ENCODE measurements around the gene PCDHA7. TPM values are rescaled to one million over a fixed set of nuclear protein-coding genes. Genes with fewer than 3 reads are reported as not detected.

The PCDHA7 gene
- total RNA-seq, 1 experiment from 2014 or later: 0.48 TPM

GRCh38 chr5:140827704-140828361, 6.2 kb upstream of the PCDHA7 start, which contains the start of gene PCDHA6:
PCDHA6 (plus strand) TSS chr5:140827960; CDS start chr5:140828092, 132 bp downstream.
- H2BK120ac ChIP-seq (ENCODE audit: low read depth, low read length, poor library complexity, severe bottlenecking): no peak within 1 kb of the TSS
- no peak within 1 kb of the TSS for H2AFZ ChIP-seq (ENCODE audit: low read length)
- no peak within 1 kb of the TSS for H2AK5ac ChIP-seq (ENCODE audit: insufficient read length, low read length)
- no peaks in the 10 kb centered on the region for H3K4me1 ChIP-seq (ENCODE audit: insufficient read depth, low read length)
- no peak within 1 kb of the TSS for H4K91ac ChIP-seq (ENCODE audit: insufficient read length, low read depth, low read length)
- no peak within 1 kb of the TSS for H2BK5ac ChIP-seq (ENCODE audit: insufficient read length, low read length)
- H4K20me1 ChIP-seq (ENCODE audit: control insufficient read depth, insufficient read depth, insufficient read length): no peaks in the 10 kb centered on the region
- no peak within 1 kb of the TSS for H3K9ac ChIP-seq (ENCODE audit: extremely low read depth, insufficient read length, low read length)
- H3K79me1 ChIP-seq (ENCODE audit: insufficient read depth, low read depth, low read length, poor library complexity, severe bottlenecking): no peaks in the 10 kb centered on the region
- no peaks in the 10 kb centered on the region for H3K79me2 ChIP-seq (ENCODE audit: insufficient read depth, low read length)
- H4K5ac ChIP-seq (ENCODE audit: insufficient read length, low read depth, low read length): no peak within 1 kb of the TSS
- H4K8ac ChIP-seq (replicated peaks; ENCODE audit: insufficient read length, low read depth, low read length): no peak within 1 kb of the TSS
- no peaks in the 10 kb centered on the region for H3K9me3 ChIP-seq (ENCODE audit: control insufficient read depth, low read depth, low read length)
- no peaks in the 10 kb centered on the region for H3K27me3 Mint-ChIP-seq (ENCODE audit: low read depth)
- no peak within 1 kb of the TSS for H2BK20ac ChIP-seq (ENCODE audit: low read depth, low read length, poor library complexity, severe bottlenecking)
- H2BK12ac ChIP-seq (ENCODE audit: insufficient read length, low read depth, low read length): no peak within 1 kb of the TSS
- TF ChIP-seq CTCF (conservative IDR thresholded peaks at IDR 0.05): peak; percentile 63
- H3T11ph ChIP-seq (ENCODE audit: low read length): no peak within 1 kb of the TSS
- peak within 1 kb of the TSS in 1 of 3 experiments; percentile 97; a peak in 3 of 7 replicates for H3K27ac Mint-ChIP-seq
- peak within 1 kb of the TSS; percentile 76 to 88 for H3K4me3 Mint-ChIP-seq
- H3K23me2 ChIP-seq (ENCODE audit: insufficient read length, low read depth, low read length, poor library complexity, severe bottlenecking): peaks cover 3% of the 10 kb centered on the region
- H3K18ac ChIP-seq (ENCODE audit: insufficient read length, low read depth, low read length): no peak within 1 kb of the TSS
- H3K14ac ChIP-seq (ENCODE audit: insufficient read depth, low read length): peak within 1 kb of the TSS; percentile 76; the same call in 1 of the 2 replicates
- no peak within 1 kb of the TSS for H3K56ac ChIP-seq (ENCODE audit: insufficient read length, low read depth, low read length)
- H3K9me3 Mint-ChIP-seq: peaks cover 19 to 20% of the 10 kb centered on the region in 2 experiments
- H2BK15ac ChIP-seq (ENCODE audit: low read depth, low read length): no peak within 1 kb of the TSS
- no peak for DNase-seq
- WGBS (ENCODE audit: extremely low coverage, insufficient read length, low lambda C conversion rate): no CpG with 5 or more reads among the region's 27 CpGs
- no peak within 1 kb of the TSS for H3K27ac ChIP-seq (ENCODE audit: insufficient read length, low read depth, low read length)
- no peak within 1 kb of the TSS for H3K4me2 ChIP-seq (ENCODE audit: insufficient read depth, insufficient read length, low read length)
- H3K4ac ChIP-seq (ENCODE audit: low read depth, low read length): no peak within 1 kb of the TSS
- peaks cover 0 to 11% of the 10 kb centered on the region in 2 experiments; a peak in 2 of 4 replicates for H3K4me1 Mint-ChIP-seq
- H3K27me3 ChIP-seq (ENCODE audit: insufficient read depth, low read length): no peaks in the 10 kb centered on the region
- H3K23ac ChIP-seq (ENCODE audit: insufficient read length, low read depth, low read length): no peak within 1 kb of the TSS
- H3K36me3 Mint-ChIP-seq (ENCODE audit: insufficient read depth in 1 of 3, low read depth in 3 of 3): peaks cover 15 to 31% (median 18%) of the 10 kb centered on the region in 3 experiments

Measured in H9 (cell line).